GM10266 (cell line): ENCODE results near the gene SUSD1.

Experiments
- DNase-seq: peaks from one replicate; pipeline ENCODE4 v3.0.0; 2012; ENCODE audit errors: extremely low spot score
- CTCF ChIP-seq: IDR thresholded peaks from 2 replicates; pipeline ENCODE4 v1.5.1; 2012; ENCODE audit warnings: mild to moderate bottlenecking, low read depth; ENCODE audit not compliant: control insufficient read depth, insufficient read depth; ENCODE audit errors: missing control alignments

SUSD1 gene

DNA sequence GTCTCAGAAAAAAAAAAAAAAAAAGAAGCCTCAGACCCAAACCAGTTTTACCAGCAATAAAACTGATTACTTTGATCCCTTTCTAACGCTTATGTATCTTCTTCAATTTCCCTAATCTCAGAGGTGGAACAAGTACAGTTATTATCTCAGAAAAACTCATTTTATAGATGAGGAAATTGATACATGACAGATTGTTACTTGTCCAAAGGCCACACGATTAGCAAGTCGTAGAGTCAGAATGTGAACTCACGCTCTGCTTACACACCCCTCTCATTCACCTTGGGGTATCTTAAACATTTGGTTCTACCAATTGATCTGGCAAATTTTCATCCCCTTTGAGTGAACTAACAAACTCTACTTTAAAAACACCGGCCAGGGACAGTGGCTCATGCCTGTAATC lies 110.2 kb downstream of the SUSD1 start:
- DNase-seq, result no peak
- no peak for TF ChIP-seq CTCF

DNA sequence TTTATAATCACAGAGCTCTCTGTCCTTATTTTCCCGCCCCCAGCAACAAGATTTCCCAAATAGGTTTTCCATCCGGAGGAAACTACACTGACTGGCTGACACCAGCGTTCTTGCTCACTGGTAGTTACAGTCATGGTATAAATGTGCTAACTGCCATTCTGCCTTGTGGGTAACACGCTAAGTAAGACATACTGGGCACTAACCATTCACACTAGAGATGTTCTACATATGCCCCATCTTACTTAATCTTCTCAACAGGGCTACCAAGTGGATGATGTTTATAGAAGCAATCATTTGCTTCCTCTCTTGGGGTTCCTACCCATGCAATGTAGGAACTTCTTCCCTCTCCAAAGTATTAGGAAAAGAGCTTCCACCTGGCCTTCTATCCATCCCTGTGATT lies 111.5 kb downstream of the SUSD1 start:
- DNase-seq, result no peak

GRCh38 chr9:112063151-112063550 lies 111.9 kb downstream of the SUSD1 start:
- TF ChIP-seq CTCF, result no peak
- no peak for DNase-seq

More for the DNA sequence above, 111.5 kb downstream of the SUSD1 start:
- TF ChIP-seq CTCF, result no peak

DNA sequence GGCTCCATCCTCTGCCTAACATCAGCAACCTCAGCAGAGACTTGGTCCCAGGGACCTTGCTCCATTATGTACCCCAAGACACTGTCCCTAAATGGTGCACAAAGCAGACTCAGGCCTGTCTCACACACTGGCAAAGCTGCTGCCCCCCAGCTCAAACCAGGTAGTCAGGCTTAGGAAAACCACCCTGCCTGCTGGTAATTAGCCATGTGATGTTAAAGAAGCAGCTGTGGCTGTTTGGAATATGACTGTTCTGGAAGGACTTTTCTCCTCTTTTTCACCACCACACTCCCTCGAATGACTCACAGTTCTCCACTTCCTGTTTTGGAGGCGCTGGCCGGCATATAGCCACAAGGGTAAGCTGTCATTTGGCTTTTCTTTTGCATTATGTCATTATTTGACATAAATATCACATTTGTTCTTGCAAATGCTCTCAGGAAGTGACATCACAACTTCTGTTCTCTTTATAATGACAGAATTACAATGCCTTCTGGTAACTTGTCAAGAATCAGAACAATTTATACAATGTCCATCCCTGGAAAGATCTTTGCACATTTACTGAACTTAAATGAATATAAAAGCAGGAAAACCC lies 113.9 kb downstream of the SUSD1 start:
- DNase-seq, result peak; percentile 64
- TF ChIP-seq CTCF, result no peak

- no peak for TF ChIP-seq CTCF
- no peak for DNase-seq
Measured at GRCh38 chr9:112059966-112060320, 115.2 kb downstream of the SUSD1 start.

GRCh38 chr9:112059145-112059965 lies 115.7 kb downstream of the SUSD1 start:
- no peak for TF ChIP-seq CTCF
- DNase-seq, result peak; percentile 26

- no peak for DNase-seq
- TF ChIP-seq CTCF, result no peak
Measured at GRCh38 chr9:112056996-112057395, 118.1 kb downstream of the SUSD1 start.
